ENCODE measurements around the gene ERC1.

DNA sequence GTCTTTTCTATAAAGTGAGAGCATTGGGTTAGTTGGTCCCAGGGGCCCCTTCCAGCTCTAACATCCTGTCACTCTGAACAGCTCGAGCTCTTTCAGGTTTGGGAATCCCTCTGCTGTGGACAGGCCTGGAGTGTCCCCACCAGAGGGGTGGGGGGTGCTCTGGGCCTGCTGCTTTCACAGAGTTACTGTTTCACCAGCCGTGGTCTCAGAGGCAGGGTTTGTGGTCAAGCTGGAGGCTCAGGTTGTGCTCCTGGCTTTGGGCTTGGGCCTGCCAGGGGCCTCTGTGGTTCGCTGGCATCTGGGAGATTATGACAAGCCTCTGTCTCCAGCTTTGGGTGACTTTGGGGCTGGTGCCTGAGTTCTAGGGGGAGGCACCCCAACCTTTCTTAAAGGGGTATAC lies 543.7 kb downstream of the ERC1 start:
- TF ChIP-seq, protein P1, sequence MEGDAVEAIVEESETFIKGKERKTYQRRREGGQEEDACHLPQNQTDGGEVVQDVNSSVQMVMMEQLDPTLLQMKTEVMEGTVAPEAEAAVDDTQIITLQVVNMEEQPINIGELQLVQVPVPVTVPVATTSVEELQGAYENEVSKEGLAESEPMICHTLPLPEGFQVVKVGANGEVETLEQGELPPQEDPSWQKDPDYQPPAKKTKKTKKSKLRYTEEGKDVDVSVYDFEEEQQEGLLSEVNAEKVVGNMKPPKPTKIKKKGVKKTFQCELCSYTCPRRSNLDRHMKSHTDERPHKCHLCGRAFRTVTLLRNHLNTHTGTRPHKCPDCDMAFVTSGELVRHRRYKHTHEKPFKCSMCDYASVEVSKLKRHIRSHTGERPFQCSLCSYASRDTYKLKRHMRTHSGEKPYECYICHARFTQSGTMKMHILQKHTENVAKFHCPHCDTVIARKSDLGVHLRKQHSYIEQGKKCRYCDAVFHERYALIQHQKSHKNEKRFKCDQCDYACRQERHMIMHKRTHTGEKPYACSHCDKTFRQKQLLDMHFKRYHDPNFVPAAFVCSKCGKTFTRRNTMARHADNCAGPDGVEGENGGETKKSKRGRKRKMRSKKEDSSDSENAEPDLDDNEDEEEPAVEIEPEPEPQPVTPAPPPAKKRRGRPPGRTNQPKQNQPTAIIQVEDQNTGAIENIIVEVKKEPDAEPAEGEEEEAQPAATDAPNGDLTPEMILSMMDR (IDR thresholded peaks at IDR 0.05; ENCODE audit: low read length), result no peak
- TF ChIP-seq EZH2phosphoT487 (IDR thresholded peaks at IDR 0.05; ENCODE audit: low read length), result no peak

All from MM.1S (cell line).